ENCODE results near the gene DCDC2C. TPM values are rescaled to one million over a fixed set of nuclear protein-coding genes. Genes with fewer than 3 reads are reported as not detected.

The DCDC2C gene
- total RNA-seq, 1 experiment from 2014 or later: not detected

DNA sequence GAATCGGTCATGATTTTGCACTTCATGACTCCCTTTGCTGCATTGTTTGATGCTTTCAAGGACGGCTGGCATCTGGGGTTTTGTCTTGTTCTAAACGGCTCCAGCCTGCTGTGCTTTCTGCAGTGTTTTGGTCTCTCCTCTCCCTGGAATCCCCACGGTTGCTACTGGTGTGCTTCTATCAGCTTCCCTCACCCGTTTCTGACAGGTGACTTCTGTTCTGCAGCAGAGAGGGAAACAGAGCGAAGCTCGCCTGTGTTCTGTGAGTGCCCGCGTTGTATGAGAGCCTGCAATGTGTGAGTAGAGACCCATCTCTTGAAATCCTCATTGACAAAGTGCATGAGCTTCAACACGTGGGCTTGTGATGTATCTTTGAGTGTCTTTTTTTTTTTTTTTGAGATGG is 102.8 kb downstream of the DCDC2C start:
- CTCF ChIA-PET: no interaction called here
- no TSS peak for BruUV-seq (replicated peaks)
- no peak for TF ChIP-seq EZH2 (IDR thresholded peaks at IDR 0.05; ENCODE audit: low read depth)
- TF ChIP-seq, protein P1, sequence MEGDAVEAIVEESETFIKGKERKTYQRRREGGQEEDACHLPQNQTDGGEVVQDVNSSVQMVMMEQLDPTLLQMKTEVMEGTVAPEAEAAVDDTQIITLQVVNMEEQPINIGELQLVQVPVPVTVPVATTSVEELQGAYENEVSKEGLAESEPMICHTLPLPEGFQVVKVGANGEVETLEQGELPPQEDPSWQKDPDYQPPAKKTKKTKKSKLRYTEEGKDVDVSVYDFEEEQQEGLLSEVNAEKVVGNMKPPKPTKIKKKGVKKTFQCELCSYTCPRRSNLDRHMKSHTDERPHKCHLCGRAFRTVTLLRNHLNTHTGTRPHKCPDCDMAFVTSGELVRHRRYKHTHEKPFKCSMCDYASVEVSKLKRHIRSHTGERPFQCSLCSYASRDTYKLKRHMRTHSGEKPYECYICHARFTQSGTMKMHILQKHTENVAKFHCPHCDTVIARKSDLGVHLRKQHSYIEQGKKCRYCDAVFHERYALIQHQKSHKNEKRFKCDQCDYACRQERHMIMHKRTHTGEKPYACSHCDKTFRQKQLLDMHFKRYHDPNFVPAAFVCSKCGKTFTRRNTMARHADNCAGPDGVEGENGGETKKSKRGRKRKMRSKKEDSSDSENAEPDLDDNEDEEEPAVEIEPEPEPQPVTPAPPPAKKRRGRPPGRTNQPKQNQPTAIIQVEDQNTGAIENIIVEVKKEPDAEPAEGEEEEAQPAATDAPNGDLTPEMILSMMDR (conservative IDR thresholded peaks at IDR 0.05): no peak
- POLR2A ChIA-PET (ENCODE audit: unreplicated experiment): no interaction called here
- intact Hi-C loops (cut with micrococcal nuclease; ENCODE audit: unreplicated experiment): no loop called here
- Histone ChIP-seq H3K79me2 (ENCODE audit: low read depth) (no peaks in the 10 kb centered on the region), H3K9me3 (ENCODE audit: insufficient read depth, low read depth) (no peaks in the 10 kb centered on the region), H3K36me3 (ENCODE audit: low read depth) (no peaks in the 10 kb centered on the region), H3K27ac (no peak overlapping the region), H4K20me1 (ENCODE audit: insufficient read depth) (0 out of 2 replicates have a peak, but pooled peaks cover 3% of the 10 kb centered on the region), H3K4me1 (replicated peaks; ENCODE audit: insufficient read depth) (no peaks in the 10 kb centered on the region), H3K27me3 (ENCODE audit: insufficient read depth, low read depth) (peaks cover 36% of the 10 kb centered on the region), H3K9me2 (ENCODE audit: insufficient read depth) (no peaks in the 10 kb centered on the region; the same call in 1 of the 2 replicates), H3F3A (ENCODE audit: insufficient read depth, low read depth) (no peaks in the 10 kb centered on the region), H3K4me2 (no peak overlapping the region), H2AFZ (no peak overlapping the region), H3K4me3 (no peak overlapping the region)
- no peak for DNase-seq

DNA sequence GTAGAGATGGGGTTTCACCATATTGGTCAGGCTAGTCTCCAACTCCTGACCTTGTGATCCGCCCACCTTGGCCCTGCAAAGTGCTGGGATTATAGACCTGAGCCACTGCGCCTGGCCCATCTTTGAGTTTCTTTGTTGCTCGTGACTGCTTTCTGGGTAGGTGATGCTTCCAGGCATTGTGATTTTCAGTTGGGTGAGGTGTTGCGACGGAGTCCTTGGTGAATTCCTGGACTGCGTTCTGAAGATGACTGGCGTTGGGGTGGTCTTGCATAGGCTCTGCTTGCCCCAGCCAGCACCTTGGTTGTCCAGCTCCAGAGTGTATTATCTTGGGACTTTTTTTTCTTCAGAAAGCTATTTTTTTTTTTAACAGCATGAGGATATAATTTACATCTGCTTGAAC is 103.4 kb downstream of the DCDC2C start:
- no peak overlapping the region for H3K4me2 ChIP-seq
- intact Hi-C loops (cut with micrococcal nuclease; ENCODE audit: unreplicated experiment): no loop called here
- H3F3A ChIP-seq (ENCODE audit: insufficient read depth, low read depth): no peaks in the 10 kb centered on the region
- H3K27ac ChIP-seq: no peak overlapping the region
- no peaks in the 10 kb centered on the region; the same call in 1 of the 2 replicates for H3K9me2 ChIP-seq (ENCODE audit: insufficient read depth)
- no peak overlapping the region for H3K4me3 ChIP-seq
- H2AFZ ChIP-seq: no peak overlapping the region
- CTCF ChIA-PET: no interaction called here
- BruUV-seq (replicated peaks): no TSS peak
- peaks cover 30% of the 10 kb centered on the region for H3K27me3 ChIP-seq (ENCODE audit: insufficient read depth, low read depth)
- no peaks in the 10 kb centered on the region for H3K4me1 ChIP-seq (replicated peaks; ENCODE audit: insufficient read depth)
- 0 out of 2 replicates have a peak, but pooled peaks cover 3% of the 10 kb centered on the region for H4K20me1 ChIP-seq (ENCODE audit: insufficient read depth)
- DNase-seq: no peak
- H3K9me3 ChIP-seq (ENCODE audit: insufficient read depth, low read depth): no peaks in the 10 kb centered on the region
- TF ChIP-seq EZH2 (IDR thresholded peaks at IDR 0.05; ENCODE audit: low read depth): no peak
- TF ChIP-seq, protein P1 (conservative IDR thresholded peaks at IDR 0.05): no peak
- no peaks in the 10 kb centered on the region for H3K79me2 ChIP-seq (ENCODE audit: low read depth)
- POLR2A ChIA-PET (ENCODE audit: unreplicated experiment): no interaction called here
- no peaks in the 10 kb centered on the region for H3K36me3 ChIP-seq (ENCODE audit: low read depth)

DNA sequence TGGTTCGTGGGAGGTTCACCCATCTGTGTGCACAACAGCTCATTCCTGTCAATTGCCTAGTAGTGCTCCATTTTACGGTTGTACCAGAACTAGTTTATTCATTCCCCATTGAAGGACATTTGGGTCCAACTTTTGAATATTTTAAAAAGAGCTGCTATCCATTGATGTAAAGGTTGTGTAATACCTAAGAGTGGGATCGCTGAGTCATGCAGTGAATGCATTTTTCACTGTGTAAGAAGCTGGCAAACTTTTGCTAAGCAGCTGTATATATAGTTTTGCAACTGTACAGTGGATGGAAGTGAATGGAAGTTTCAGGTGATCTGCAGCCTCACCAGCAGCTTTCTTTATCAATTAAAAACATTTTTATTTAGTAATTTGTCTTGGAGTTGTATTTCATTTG is 104.5 kb downstream of the DCDC2C start:
- DNase-seq: no peak
- ChIA-PET CTCF (no interaction called here), POLR2A (ENCODE audit: unreplicated experiment) (no interaction called here)
- no peaks in the 10 kb centered on the region for H3K4me1 ChIP-seq (replicated peaks; ENCODE audit: insufficient read depth)
- no peak overlapping the region for H3K27ac ChIP-seq
- H3K36me3 ChIP-seq (ENCODE audit: low read depth): no peaks in the 10 kb centered on the region
- H3K9me3 ChIP-seq (ENCODE audit: insufficient read depth, low read depth): no peaks in the 10 kb centered on the region
- no peaks in the 10 kb centered on the region for H3F3A ChIP-seq (ENCODE audit: insufficient read depth, low read depth)
- TF ChIP-seq, protein P1 (conservative IDR thresholded peaks at IDR 0.05): no peak
- TF ChIP-seq EZH2 (IDR thresholded peaks at IDR 0.05; ENCODE audit: low read depth): no peak
- H3K9me2 ChIP-seq (ENCODE audit: insufficient read depth): no peaks in the 10 kb centered on the region; the same call in 1 of the 2 replicates
- intact Hi-C loops (cut with micrococcal nuclease; ENCODE audit: unreplicated experiment): no loop called here
- no peak overlapping the region for H2AFZ ChIP-seq
- no peak overlapping the region for H3K4me3 ChIP-seq
- H3K79me2 ChIP-seq (ENCODE audit: low read depth): no peaks in the 10 kb centered on the region
- no peak overlapping the region for H3K4me2 ChIP-seq
- peaks cover 22% of the 10 kb centered on the region for H3K27me3 ChIP-seq (ENCODE audit: insufficient read depth, low read depth)
- H4K20me1 ChIP-seq (ENCODE audit: insufficient read depth): 0 out of 2 replicates have a peak, but pooled peaks cover 3% of the 10 kb centered on the region
- no TSS peak for BruUV-seq (replicated peaks)

Data from PC-9 (cell line).